Left lung (tissue), 10 donors: ENCODE data around the gene EYA4. TPM values are rescaled to one million over a fixed set of nuclear protein-coding genes. Genes with fewer than 3 reads are reported as not detected.

Experiments
- ATAC-seq: fragments of 200-7000 bp; cut with Tn5 transposase; one replicate; pipeline ENCODE4 v1.9.1; 2020; ENCODE audit warnings: moderate library complexity
- DNase-seq, 4 donors: peaks; one replicate each; pipeline ENCODE4 v3.0.0-alpha.2; 2013 to 2020
- H3K27ac ChIP-seq, 2 donors: fragments of 200-600 bp; sonication (generic) in 1 of 2; one replicate each; pipeline versions ENCODE4 v1.5.0 to v1.8.0; 2020 to 2021
- H3K27me3 ChIP-seq, 2 donors: fragments of 200-600 bp; sonication (generic) in 1 of 2; one replicate each; pipeline versions ENCODE4 v1.5.0 to v1.8.0; 2020 to 2021
- H3K36me3 ChIP-seq, 2 donors: fragments of 200-600 bp; sonication (generic) in 1 of 2; one replicate each; pipeline versions ENCODE4 v1.5.0 to v1.8.0; 2020 to 2021
- H3K4me1 ChIP-seq, 2 donors: fragments of 200-600 bp; one replicate each; pipeline ENCODE4 v1.8.0; 2021
- H3K4me3 ChIP-seq, 2 donors: fragments of 200-600 bp; sonication (generic) in 1 of 2; one replicate each; pipeline versions ENCODE4 v1.5.0 to v1.8.0; 2020 to 2021; ENCODE audit warnings: mild to moderate bottlenecking in 1 of 2
- H3K9me3 ChIP-seq, 2 donors: fragments of 200-600 bp; sonication (generic) in 1 of 2; one replicate each; pipeline versions ENCODE4 v1.5.0 to v1.8.0; 2020 to 2021
- intact Hi-C, 2 donors: fragments of 100-400 bp; cut with DNase I; formaldehyde crosslinking; loops; one replicate each; pipeline versions ENCODE4 v1.11.2 to v1.14.2; 2022
- polyA plus RNA-seq, 6 donors: library from polyadenylated mRNA; unstranded; fragments of 120-200 nt; gene quantifications; one replicate each; pipeline ENCODE4 v1.2.1, GENCODE V29; 2013; ENCODE audit not compliant: insufficient read length in 6 of 6
- total RNA-seq, 2 donors: library from RNA; stranded (reverse); fragmentation: NEBNext Ultra II Directional; extraction: Animal tissue kit (Norgen Biotek cat#: 25700); gene quantifications; one replicate each; pipeline ENCODE4 v1.2.1, GENCODE V29; 2021
- TF ChIP-seq, protein P1 (sequence below), 2 donors: fragments of 200-600 bp; sonication (generic) in 1 of 2; IDR thresholded peaks; one replicate each; pipeline versions ENCODE4 v1.5.0 to v1.8.0; 2021; ENCODE audit warnings: antibody characterized with exemption in 2 of 2
- donor health status: DM: no; HTN: yes; CAD: no.
- donor health status: DM: no; HTN: no; CAD: no.

Gene EYA4
- total and polyA plus RNA-seq, 8 donors = 1.0 to 9.8 (median 8.4) TPM

DNA sequence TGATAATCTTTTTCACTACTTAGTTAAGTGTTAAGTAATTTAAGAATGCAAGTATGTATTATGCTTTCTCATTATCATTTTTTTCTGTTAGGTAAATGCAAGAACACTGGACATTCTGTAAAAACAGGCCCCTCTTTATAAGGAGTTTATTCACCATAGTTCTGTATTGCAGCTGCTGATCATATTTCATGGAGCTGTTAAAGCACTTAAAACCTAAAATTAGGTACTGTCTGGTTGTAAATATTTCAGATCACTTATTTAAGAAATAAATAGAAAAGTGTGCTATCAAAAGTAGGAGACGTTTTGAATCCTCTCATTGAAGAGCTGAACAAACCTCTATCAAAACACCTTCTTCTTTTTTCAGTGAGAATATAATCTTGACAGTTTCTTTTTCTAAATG is 3.9 kb downstream of the EYA4 start:
- intact Hi-C loops = no loop called here
- H3K4me1 ChIP-seq = peaks cover 5 to 10% of the 10 kb centered on the region in 2 donors
- DNase-seq (no peak), ATAC-seq (no peak)
- H3K36me3 ChIP-seq = no peaks in the 10 kb centered on the region
- H3K27me3 ChIP-seq = peaks cover 62 to 88% of the 10 kb centered on the region in 2 donors
- TF ChIP-seq, protein P1, sequence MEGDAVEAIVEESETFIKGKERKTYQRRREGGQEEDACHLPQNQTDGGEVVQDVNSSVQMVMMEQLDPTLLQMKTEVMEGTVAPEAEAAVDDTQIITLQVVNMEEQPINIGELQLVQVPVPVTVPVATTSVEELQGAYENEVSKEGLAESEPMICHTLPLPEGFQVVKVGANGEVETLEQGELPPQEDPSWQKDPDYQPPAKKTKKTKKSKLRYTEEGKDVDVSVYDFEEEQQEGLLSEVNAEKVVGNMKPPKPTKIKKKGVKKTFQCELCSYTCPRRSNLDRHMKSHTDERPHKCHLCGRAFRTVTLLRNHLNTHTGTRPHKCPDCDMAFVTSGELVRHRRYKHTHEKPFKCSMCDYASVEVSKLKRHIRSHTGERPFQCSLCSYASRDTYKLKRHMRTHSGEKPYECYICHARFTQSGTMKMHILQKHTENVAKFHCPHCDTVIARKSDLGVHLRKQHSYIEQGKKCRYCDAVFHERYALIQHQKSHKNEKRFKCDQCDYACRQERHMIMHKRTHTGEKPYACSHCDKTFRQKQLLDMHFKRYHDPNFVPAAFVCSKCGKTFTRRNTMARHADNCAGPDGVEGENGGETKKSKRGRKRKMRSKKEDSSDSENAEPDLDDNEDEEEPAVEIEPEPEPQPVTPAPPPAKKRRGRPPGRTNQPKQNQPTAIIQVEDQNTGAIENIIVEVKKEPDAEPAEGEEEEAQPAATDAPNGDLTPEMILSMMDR (IDR thresholded peaks at IDR 0.05) = no peak
- no peak overlapping the region for H3K4me3 ChIP-seq
- H3K27ac ChIP-seq = no peak overlapping the region
- H3K9me3 ChIP-seq = no peaks in the 10 kb centered on the region

DNA sequence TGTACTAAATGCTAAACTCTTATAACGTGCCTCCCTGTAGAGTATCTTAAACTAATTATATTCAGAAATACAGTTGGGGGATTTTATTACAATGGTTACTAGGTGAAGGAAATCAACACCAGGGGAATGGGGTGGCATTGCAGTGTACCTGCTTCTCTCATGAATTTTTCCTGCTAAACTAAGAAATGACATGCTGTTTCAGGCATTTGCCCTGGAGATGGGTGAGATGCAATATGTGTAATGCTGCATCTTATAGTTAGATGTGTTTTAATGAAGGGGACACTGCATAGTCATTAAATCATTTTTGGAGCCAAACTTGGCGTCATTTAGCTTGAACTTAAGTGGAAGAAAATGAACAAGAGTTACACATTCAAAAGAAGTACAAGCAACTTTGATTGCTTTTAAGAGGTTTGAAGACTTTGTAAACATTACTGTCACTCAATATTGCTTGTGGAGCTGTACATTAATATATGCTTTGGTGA is 4.3 kb downstream of the EYA4 start:
- TF ChIP-seq, protein P1 (IDR thresholded peaks at IDR 0.05) = no peak

DNA sequence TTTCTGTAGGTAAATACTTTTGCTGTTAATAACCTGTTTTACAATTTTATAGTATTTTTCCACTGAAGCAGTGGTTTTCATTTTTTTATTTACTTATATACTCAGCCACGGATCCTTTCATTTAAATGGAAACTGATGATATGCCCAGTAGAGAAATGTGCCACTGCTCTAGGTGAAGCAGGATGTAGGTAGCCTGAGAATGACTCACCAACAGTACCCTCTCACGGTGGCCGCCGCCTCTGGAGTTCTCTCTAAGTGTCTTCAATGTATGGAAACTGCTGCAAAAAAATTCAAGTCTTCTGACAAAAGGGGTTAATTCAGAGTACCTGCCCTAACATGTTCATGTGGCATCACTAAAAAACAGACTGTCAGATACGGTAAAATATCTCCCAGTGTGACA is 6.4 kb downstream of the EYA4 start:
- no peak overlapping the region for H3K27ac ChIP-seq
- no peak overlapping the region for H3K4me3 ChIP-seq
- no peaks in the 10 kb centered on the region for H3K9me3 ChIP-seq
- H3K4me1 ChIP-seq = no peaks in the 10 kb centered on the region
- TF ChIP-seq, protein P1 (IDR thresholded peaks at IDR 0.05) = no peak
- intact Hi-C loops = no loop called here
- no peaks in the 10 kb centered on the region for H3K36me3 ChIP-seq
- H3K27me3 ChIP-seq = peaks cover 39 to 70% of the 10 kb centered on the region in 2 donors
- no peak for DNase-seq
- no peak for ATAC-seq

More for the DNA sequence above, 4.3 kb downstream of the EYA4 start:
- Histone ChIP-seq H3K36me3 (no peaks in the 10 kb centered on the region), H3K27ac (no peak overlapping the region), H3K4me1 (peaks cover 5 to 10% of the 10 kb centered on the region in 2 donors), H3K27me3 (peaks cover 60 to 86% of the 10 kb centered on the region in 2 donors), H3K9me3 (no peaks in the 10 kb centered on the region), H3K4me3 (no peak overlapping the region)
- DNase-seq (no peak), ATAC-seq (no peak)
- intact Hi-C loops = no loop called here

DNA sequence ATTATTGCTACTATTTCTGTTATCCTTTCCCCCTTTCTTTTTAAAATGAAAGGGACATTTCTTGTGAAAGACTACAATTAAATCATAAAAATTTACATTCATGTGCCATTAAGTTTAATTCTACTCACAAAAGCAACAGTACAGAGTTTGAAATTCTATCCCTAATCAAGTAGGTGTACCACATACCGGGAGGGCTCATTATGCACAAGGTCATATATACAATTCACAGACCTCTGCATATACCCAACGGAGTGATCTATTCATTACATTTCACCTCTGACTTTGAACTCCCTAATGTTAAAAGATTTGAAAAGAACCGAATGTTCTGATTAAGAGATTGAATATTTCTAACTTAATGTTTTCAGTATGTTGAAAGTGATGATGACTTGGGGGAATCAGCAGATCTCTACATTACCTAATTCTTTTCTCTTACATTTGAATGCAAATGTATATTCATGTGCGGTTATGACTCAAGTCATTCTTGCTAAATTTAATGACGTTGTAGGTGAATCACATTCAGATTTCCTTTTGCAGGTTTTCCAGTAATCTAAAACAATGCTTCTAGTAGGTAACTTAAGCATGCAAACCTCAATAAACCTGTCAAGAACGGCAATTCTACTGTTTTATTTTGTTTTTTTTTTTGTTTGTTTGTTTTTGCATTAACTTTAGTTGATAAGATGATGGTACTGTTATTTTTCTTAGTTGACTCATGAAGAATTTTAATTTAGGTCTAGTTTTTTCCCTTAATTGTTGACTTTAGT is 7.3 kb downstream of the EYA4 start:
- Histone ChIP-seq H3K4me1 (no peaks in the 10 kb centered on the region), H3K4me3 (no peak overlapping the region), H3K36me3 (no peaks in the 10 kb centered on the region), H3K27ac (no peak overlapping the region), H3K27me3 (peaks cover 30 to 62% of the 10 kb centered on the region in 2 donors), H3K9me3 (no peaks in the 10 kb centered on the region)
- intact Hi-C loops = no loop called here
- ATAC-seq (no peak), DNase-seq (no peak)
- TF ChIP-seq, protein P1 (IDR thresholded peaks at IDR 0.05) = no peak

DNA sequence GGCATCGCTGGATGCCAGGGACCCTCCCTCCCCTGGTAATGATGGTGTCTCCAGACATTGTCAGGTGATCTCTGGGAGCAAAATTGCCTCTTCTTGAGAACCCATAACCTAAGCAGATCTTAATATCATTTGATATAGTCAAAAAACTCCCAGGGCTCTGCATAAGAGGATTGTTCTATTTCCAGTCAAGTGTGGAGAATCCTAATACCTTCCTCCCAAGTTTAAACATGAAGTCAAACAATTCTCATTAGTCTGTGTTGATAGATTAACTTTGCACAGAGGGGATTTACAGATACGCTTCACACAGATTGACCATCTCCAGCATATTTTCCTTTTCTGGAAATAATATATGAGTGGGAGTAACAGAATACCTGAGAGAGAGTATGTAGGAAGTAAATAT is 10.5 kb downstream of the EYA4 start:
- TF ChIP-seq, protein P1 (IDR thresholded peaks at IDR 0.05) = no peak
- ATAC-seq (no peak), DNase-seq (no peak)
- Histone ChIP-seq H3K4me3 (no peak overlapping the region), H3K27me3 (peaks cover 0 to 29% of the 10 kb centered on the region in 2 donors), H3K4me1 (no peaks in the 10 kb centered on the region), H3K27ac (no peak overlapping the region), H3K9me3 (no peaks in the 10 kb centered on the region), H3K36me3 (no peaks in the 10 kb centered on the region)
- intact Hi-C loops = no loop called here
